LNCaP clone FGC (cell line): ENCODE results near the gene COPB2.

Source experiments
- DNase-seq: peaks from one replicate; pipeline ENCODE4 v3.0.0-alpha.2; 2011; ENCODE audit warnings: low read depth
- H3K4me3 ChIP-seq: 2 replicates; pipeline ENCODE4 v1.5.1; 2011; ENCODE audit warnings: mild to moderate bottlenecking, low read depth, low read length, control low read depth
- TF ChIP-seq, protein P1 (sequence below): IDR thresholded peaks from 2 replicates; pipeline ENCODE4 v1.5.1; 2012; ENCODE audit warnings: mild to moderate bottlenecking; ENCODE audit not compliant: control insufficient read depth, insufficient read depth; ENCODE audit errors: extremely low read depth

The COPB2 gene

DNA sequence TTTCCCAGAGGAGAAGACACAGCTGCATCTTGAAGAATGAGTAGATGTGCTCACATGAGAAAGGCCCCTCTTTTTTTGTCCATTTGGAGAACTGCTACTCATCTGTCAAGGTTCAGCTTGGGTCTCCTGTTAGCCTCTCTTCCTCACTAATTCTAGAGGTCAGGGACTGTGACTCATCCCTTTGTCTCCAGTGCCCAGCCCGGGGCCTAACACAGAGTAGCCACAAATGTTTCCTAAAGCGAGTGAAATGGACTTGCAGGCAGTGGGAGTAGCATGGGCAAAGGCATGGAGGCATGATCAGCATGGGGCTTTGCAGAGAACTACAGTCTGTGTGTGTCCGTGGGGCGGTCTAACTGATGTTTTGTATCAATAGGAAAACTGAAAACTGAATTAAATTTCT is 79.6 kb downstream of the COPB2 start:
- DNase-seq, result no peak
- TF ChIP-seq, protein P1, sequence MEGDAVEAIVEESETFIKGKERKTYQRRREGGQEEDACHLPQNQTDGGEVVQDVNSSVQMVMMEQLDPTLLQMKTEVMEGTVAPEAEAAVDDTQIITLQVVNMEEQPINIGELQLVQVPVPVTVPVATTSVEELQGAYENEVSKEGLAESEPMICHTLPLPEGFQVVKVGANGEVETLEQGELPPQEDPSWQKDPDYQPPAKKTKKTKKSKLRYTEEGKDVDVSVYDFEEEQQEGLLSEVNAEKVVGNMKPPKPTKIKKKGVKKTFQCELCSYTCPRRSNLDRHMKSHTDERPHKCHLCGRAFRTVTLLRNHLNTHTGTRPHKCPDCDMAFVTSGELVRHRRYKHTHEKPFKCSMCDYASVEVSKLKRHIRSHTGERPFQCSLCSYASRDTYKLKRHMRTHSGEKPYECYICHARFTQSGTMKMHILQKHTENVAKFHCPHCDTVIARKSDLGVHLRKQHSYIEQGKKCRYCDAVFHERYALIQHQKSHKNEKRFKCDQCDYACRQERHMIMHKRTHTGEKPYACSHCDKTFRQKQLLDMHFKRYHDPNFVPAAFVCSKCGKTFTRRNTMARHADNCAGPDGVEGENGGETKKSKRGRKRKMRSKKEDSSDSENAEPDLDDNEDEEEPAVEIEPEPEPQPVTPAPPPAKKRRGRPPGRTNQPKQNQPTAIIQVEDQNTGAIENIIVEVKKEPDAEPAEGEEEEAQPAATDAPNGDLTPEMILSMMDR, result no peak
- H3K4me3 ChIP-seq, result no peak overlapping the region

DNA sequence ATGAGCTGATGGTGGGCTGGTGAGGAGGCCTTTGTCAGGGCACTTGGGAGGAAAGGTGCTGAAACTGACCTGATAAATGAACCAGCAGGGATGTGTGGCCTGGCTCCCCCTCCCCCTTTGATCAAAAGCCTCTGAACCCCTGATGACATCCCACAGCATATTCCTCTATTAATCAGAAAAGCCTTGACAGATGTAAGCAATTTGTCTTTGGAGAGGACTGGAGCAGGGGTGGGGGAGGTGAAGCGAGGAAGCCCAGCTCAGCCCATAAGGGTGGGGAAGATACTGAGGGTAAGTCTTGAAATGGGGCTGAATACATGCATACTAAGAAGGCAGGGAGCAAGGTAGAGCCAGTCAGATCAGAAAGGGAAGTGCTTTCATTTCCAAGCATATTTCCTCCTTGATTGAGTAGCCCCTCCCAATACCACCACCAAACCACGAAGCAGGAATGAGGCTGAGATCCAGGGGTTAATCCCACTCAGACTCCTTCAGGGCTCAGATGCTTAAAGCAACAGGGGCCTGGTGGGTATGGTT is 80.3 kb downstream of the COPB2 start:
- H3K4me3 ChIP-seq, result no peak overlapping the region
- DNase-seq, result no peak
- TF ChIP-seq, protein P1, result no peak

DNA sequence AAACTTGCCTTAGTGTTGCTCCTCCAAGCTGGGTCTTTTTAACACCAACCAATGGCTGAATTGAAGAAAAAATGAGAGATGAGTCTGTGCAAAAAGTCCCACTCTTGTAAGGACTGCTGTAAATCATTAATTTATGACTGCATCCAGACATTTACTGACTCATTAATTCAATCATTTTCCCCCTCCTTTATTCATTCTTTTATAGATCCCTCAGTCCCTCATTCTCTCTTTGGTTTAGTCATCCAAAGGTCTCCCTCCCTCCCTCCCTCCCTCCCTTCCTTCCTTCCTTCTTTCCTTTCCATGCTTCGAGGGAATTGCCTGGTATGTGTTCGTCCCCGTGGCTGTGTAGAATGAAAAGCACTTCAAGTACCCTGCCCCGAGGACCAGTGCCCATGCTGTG is 80.9 kb downstream of the COPB2 start:
- no peak for DNase-seq
- TF ChIP-seq, protein P1, result no peak

DNA sequence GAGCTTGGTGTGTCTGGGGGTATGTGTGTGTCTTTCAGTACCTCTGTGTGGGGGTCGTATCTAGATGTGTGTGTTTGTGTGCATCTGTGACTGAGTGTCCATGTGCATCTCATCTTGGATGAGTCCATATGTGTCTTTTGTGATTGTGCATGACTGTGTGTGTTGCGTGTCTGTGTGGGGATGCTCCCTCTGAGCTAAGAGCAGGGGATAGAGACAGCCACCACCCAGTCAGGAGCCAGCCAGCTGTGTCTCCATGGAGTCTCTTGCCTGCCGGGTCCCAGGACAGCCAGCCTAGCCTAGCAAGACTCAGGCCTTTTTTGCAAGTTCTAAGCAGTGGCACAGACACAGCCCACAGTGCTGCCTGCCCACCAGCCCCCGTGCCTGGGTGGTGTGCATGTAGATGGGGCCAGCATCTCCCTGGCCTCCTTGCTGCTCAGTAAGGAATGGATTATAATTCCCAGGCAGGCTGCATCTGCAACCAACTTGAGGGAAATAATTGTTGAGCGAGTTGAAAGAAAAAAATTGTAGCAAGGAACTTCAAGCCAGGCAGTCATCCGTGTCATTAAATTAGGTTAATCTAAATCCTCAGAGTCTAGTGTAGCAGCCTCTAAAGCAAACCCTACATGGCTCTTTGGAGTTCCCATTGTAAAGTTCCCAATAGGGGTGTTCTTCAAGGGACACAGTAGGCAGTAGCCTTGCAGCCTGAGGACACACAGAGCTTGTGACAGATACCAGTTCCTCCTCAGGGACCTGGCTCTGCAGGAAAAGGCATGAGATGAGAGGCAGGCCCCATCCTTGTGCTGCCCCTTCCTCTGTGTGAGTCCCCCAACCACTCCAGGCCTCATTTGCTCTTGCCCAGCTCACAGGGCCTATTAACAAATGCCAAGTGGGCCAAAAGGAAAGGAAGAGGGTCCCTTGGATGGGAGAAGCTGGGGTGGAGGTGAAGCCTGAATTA is 81.6 kb downstream of the COPB2 start:
- no peak for DNase-seq
- no peak overlapping the region for H3K4me3 ChIP-seq
- TF ChIP-seq, protein P1, result no peak

More for the DNA sequence above, 80.9 kb downstream of the COPB2 start:
- no peak overlapping the region for H3K4me3 ChIP-seq
